NCI-H510A treated with DMSO at 0.1 percent for 48 hours (cell line): ENCODE data around the gene PGS1.

Experiments used
- DNase-seq: peaks from one replicate; lab custom pipeline; 2025; lab: John Stamatoyannopoulos, UW

PGS1 gene

DNA sequence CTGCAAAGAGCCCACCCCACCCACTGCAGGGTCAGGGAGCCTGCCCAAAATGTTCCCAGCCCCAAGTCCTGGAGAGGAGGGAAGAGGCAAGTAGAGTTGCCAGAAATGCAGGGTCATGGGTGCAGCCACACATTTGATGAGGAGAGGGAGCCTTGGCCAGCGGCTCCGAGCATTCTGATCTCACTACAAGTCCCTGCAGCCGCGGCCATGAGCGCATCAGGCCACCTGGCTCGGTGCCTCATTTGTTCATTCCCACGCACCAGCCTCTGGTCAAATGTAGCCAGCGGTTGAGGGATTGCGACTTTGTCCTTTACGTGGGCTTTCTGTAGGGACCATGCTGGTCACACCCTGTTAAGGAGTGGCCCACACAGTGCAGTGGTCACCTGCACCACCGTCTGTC is 48.7 kb downstream of the PGS1 start:
- DNase-seq = no peak

DNA sequence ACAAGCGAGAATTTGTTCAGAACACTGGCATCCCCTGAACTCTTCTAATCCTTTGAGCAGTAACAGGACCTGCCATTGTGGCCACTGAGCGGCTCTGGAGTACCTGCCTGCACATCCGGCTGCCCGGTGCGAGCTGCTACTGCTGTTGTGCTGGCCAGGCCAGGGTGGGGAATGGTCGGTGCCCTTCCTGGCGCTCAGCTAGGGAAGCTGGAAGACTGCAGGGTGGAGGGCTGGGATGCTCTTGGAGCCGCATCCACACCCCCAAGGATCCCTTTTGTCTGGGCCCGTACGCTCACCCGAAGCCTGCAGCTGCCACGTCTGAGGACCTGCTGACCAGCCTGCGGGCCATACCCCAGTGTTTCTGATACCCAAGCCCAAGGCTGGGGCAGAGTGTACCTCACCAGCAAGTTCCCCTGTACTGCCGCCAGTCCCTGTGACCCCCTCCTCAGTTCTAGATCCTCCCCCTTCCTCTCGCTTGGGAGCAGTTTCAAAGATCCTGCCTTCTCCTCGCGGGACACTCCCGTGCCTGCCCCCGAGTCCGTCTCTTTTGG is 49.7 kb downstream of the PGS1 start:
- DNase-seq = no peak

DNA sequence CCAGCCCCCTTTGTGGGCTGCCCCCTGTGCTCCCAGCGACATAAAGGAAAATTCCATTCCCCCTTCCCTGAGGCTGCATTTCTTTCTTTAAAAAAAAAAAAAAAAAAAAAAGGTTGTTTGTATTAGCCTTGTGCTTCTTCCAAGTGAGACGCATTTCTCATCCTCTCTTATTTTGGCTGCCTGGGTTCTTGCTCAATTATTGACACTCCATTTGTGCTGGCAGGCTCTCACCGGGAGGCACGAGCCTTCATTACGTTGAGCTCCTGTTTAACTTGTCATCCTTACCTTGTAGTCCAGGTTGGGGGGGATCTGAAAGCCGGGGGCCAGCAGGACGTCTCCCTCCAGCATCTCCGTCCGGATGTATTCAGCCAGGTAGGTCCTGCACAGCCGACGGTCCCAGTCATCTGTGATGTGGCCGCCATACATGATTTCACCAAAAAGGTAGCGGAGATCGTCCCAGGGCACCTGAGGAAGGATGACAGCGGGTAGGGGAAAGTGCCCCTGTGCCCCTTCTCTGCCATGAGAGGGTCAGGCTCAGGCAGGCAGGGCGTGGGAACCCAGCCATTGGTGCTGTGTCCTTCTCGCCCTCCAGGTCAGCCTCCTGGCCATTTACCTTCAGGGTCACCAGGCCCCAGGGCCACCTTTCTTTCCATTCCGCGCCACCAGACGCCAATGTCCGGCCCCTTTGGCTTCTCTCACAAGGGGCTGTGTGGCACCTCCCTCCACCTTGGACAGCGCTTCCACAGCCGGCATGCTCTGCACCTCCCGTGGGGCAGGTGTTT is 50.6 kb downstream of the PGS1 start:
- no peak for DNase-seq

DNA sequence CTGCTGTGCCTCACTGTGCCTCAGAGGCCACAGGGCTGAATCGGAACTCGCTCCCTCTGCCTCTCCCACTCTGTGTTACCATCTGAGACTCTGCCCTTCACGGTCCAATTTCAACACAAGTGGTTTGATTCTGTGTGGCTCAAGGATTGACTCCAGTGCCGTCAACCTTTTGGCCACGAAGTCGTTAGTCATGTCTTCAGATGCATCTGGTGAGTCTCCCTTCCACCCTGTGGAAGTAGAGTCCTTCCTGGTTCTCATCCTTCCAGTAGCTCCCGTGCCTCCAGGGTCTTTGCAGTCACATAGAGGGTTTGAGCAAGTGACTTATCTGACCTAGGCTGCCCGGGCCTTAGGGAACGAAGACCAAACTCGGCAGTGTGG is 51.2 kb downstream of the PGS1 start:
- DNase-seq = no peak

DNA sequence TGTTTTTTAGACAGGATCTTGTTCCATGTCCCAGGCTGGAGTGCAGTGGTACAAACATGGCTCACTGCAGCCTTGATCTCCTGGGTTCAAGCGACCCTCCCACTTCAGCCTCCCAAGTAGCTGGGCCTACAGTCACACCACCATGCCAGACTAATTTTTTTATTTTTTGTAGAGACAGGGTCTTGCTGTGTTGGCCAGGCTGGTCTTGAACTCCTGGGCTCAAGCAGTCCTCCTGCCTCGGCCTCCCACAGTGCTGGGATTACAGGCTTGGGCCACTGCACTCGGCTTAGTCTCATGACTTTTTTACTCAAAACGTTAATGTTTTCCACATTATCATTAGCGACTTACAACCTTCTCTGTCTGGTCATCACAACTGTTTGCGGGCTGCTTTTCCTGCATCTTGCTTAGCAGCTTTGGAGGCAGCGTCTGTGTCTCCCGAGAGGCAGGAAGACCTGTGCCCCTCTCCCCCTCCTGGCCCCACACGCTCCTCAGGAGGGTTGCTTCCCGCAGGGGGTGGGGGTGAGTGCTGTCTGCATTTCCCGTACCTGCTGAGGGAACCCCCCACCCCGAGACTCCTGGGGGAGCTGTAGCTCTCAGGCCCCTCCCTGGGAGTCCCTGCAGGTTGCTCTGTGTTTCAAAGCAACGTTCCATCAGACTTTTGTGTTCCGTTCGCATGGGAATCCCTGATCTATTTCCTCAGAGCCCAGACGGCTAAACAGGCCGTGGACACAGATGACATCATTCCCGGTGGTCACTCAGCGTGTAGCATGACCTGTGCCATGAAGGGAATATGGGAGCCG is 52.6 kb downstream of the PGS1 start:
- DNase-seq = no peak

DNA sequence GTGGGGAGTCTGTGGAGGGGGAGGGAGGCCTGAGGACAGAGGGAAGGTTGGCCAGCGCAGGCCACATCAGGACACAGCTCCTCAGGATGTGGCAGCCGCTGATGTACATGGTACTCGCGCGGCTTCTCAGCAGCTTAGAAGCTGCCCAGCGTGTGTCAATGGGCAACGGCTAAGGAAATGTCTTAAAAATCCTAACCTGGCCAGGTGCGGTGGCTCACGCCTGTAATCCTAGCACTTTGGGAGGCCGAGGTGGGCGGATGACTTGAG is 53.2 kb downstream of the PGS1 start:
- no peak for DNase-seq

DNA sequence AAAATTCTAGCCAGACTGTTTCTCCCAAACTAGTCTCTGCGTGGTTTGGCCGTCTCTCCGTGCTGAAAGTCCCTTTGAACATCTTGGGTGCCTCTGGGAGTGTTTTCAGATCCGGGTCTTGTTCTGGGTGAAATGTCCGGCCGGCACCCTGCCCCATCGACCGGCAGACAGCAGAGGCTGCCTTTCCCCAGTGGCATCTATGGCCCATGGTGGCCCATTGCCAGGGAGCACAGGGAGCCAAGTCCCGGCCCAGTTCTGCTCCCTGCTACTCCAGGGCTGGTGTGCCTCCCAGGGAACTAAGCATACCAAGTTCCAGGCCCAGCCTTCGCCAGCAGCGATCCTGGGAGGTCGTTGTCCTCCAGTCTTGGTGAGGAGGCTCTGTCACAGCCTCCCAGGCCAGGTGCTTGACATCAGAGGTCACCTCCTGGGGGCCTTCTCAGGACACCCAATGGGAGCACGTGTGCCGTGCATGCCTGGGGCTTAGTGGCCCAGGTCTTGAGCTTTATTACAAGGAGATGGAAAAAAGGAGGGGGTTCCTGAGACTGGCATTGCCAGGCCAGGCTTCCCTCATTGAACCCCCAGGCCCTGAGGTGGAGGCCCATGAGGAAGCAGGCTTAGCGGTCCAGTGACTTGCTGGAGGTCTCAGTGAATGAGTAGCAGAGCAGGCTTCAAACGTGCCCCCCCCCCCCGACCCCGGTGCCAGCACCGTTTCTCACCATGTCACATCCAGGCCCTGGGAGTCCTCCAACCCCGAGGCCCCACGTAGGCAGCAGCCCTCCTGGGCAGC is 54.0 kb downstream of the PGS1 start:
- no peak for DNase-seq

DNA sequence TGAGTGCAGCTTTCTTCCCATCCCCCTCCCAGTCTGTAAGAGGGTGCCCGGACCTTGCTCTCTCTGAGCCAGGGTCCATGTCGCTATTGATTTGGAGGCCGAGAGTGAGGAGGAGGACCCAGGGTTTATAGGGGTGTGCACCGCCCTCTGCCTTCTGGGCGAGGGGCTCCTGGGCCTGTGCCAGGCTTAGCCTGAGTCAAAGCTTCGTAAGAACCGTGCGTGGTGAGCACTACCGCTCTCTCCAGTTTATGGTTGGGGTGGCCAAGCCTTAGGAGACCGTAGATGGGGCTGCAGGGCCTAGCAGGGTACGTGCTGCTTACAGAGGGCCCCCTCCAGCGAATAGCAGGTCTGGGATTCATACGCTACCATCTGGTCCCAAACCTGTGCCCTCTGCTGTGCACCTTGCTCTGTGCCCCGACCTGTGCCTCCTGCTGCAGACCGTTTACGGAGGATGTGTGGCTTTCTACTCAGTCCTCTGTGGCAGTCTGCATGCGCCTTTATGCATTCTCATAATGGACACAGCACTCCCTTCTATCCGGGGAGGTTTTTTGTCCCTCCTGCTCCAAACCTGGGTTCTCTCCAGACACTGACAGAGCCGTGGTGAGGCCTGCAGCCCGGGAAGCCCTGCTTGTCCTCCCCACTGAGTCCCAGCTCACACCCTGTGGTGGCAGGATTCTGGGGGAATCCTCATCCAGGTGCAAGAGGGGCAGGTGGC is 54.7 kb downstream of the PGS1 start:
- DNase-seq = no peak

DNA sequence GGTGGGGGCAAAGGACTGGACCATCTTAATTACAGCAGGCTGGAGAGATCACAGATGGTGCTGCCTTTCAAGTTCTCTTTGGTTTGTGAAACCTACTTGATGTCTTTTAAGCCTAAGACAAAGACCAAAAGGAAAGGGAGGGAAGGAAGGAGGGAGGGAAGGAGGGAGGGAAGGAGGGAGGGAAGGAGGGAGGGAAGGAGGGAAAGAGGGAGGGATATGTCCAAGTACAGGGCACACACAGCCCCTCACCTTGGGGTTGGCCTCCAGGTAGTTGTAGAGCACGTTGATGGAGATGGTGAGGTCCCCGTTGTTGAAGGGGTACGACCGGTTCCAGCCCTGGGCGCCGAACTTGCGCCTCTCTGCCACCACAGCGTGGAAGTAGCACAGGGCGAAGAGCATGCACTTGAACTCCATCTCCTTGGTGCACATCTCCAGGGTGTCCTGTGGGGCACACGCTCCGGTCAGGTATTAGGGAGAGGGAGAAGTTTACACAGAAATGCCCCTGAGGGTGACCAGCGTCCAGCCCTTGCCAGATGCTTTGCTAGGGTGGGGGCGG is 55.4 kb downstream of the PGS1 start:
- no peak for DNase-seq

DNA sequence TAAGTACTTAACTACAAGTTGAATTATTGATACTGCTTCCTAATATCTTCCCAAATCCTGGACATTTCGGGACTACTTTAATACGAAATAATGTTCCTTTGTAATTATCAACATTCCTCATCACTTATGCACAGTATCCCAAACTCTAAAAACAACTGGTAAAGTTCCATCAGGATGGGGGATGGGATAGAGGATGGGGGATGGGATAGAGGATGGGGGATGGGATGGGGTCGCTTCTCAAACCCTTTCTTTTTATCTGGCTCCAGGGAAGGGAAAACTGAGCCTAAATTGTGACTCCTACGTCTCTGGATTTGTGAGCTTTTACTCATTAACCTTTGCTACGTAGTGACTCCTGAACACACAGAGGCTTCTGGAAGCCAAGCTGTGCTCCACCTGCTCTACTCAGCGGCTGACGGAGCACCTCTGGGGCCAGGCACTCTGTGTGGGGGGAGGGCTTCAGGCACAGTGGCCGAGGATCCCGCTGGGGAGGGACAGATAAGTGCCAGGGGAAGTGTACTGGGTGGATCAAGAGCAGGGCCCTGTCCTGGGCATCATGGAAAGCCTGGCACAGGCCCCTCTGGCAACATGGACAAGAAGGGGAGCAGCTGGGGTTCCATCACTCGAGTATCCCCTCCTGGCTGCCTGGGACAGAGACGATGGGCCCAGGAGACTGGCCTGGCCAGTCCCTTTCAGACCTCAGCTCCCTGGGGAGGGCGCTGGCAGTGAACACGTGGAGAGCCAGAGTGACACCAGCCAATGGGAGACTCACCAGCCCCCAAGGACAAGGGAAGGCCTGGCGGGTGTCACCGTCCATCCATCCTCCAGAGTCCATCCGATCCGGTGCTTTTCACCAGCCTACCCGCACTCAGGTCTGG is 56.2 kb downstream of the PGS1 start:
- no peak for DNase-seq

DNA sequence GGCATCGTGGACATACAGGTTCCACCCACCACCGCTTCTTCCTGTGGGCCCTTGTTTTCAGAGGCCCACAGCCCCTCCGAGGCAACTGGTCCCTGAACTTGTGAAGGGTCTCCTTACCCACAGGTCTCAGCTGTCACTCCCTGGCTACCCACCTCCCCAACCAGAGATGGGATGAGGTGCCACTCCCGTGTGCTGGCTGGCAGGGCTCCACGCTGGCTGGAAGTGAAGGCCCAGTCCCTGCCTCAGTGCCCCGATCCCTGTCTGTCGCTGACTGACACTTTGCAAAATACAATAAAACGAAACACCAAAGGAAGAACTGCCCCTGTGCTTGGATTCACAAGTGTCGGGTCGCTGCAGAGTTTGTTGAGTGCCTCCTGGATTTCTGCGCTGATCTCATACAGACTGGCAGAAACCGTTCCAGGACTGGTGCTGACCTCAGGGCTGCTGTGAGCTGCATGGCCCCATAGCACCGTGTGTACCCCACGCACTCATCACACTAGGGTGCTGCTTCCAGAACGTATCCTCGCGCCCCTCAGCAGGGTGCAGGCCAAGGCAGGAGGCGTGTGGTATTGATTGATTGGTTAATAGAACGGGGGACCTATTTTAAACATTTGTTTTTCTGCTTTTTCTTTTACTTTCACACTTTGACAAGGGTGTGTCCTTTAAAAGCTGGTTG is 57.0 kb downstream of the PGS1 start:
- DNase-seq = no peak

DNA sequence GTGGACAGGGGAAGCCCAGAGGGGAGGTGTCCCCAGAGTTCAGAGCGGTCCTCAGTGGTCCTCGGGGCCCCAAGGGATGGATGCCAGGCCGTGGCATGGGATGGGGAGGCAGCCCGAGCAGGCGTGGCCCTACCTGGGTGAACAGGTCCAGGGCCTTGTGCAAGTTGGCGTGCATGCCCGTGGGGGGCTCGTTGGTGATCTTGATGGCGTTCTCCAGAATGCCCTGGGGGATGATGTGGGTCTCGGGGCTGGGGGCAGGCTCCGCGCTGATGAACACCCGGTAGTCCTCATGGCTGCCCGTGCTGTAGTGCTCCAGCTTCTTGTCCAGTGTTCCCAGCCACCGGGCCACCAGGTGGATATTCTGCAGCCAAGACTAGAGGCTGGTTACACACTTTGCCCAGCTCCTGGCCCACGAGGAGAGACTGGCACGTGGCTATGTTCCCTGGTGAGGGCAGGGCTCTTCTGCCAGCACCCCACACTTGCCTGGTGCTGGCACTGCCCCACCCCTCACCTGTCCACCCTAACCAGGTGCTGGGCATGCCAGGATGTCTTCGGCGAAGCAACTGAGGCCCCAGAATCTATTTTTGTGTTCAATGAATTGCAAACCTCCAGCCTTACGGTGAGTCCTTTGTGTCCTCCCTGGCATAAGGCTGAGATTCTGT is 59.2 kb downstream of the PGS1 start:
- no peak for DNase-seq

DNA sequence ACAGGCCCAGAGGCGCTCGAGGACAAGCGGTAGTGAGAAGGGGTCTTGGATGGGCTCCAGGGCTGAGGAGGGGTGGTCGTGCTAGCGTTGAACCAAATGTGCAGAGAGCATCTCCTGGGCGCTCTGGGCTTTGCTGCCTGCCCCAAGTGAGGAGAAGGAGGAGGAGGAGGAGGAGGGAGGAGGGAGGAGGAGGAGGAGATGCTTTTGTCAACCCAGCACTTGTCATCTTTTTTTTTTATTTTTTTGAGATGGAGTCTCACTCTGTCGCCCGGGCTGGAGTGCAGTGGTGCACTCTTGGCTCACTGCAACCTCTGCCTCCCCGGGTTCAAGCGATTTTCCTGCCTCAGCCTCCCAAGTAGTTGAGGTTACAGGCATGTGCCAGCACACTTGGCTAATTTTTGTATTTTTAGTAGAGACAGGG is 59.8 kb downstream of the PGS1 start:
- DNase-seq = no peak

DNA sequence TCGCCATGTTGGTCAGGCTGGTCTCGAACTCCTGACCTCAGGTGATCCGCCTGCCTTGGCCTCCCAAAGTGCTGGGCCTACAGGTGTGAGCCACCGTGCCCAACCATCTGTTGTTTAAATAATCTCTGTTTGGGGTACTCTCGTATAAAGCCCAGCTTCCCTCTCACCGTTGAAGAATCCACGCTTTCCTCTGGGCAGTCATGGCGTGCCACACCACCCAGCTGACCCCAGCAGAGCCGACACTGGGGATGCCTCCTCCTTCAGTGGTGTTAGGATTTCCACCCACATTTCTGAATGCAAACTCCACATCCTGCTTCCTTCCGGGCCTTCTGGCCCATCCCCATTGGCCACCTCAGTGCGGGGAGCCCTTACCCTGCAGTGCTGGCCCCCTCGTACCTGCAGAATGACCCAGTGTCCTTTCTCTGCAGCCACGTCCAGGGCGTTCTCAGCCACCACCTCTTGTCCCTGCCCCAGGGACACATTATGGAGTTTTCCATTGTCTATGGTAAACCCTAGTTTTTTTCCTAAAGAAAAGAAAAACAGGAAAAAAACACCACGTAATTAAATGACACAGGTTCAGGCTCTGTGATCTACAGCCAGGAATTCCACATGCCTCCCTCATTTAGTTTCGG is 60.4 kb downstream of the PGS1 start:
- DNase-seq = no peak

DNA sequence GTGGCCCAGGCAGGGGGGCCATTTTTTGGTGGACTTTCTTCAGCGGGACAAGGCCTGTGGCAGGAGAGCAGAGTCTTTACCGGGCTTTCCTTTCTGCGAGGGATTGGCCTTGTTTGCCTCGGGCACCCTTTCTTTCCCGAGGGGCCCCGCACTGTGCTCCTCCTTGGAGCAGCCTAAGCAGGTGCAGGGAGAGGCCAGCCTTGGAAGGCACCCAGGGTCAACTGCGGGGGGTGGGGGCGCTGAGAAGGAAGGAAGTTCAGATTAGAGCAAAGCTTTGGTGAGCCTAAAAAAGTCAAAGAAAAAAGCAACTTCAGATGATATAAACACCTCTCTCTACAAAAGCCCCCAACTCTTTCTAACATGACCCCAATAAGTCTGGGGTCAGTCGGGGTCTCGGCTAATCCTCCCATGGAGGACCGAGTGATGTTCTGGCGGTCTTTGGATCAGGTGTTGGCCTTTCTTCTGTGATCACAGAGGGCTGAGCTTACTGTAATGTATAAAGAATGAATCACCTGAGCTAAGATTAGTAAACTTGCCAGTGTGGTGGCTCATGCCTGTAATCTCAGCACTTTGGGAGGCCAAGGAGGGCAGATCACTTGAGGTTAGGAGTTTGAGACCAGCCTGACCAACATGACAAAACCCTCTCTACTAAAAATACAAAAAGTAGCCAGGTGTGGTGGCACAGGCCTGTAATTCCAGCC is 63.0 kb downstream of the PGS1 start:
- no peak for DNase-seq

DNA sequence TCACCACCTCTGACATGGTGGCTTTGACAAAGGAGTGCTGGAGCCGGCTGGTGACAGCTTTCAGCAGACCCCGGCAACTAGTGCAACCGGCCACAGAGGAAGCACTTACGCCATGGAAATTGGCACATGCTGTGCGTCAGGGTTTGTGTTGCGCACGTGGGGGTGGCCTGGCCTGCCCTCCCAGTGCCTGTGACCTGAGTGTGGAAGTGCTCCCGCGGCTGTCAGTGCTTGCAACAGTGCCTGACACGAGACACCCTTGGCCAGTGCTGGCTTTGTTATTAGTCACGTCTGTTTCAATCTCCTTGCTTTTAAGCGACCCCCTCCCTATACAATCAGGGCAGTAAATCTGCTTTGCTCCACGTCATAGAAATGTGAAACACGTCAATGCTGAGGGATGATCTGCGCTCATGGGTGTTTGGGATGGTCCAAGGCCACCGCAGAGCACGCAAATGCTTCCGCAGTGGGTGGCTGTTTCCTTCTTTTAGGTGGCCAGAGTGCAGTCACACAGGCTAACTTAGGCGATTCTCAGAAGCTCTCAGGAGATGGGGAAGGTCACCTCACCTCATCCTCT is 64.3 kb downstream of the PGS1 start:
- no peak for DNase-seq

DNA sequence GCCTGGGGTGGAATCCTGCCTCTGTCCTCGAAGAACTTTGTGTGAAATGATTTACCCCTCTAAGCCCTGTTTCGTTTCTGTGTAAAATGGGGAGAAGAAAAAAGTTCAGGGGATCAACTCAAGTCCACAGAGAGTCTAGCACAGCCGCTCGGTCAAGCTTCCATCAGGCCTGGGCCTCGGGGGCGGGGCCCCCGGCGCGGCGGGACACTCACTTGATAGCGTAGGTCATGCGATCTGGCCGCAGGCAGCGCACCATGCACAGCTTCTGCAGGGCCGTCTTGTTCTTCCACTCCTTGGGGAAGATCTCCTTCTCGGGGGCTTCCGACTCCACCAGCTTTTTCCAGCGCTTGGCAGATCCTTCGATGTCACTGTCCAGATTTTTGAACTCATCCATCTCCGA is 65.9 kb downstream of the PGS1 start:
- DNase-seq = no peak

DNA sequence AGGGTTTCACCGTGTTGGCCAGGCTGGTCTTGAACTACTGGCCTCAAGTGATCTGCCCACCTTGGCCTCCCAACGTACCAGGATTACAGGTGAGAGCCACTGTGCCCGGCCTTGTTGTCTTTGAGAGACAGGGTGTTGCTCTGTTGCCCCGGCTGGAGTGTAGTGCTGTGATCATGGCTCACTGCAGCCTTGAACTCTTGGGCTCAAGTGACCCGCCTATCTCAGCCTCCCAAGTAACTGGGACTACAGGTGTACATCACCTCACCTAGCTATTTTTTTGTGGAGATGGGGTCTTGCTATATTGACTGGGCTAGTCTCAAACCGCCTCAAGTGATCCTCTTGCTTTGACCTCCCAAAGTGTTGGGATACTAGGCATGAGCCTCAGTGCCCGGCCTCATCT is 68.4 kb downstream of the PGS1 start:
- DNase-seq = no peak
